Transverse colon (tissue), 4 donors: ENCODE measurements around the gene ADCY10. TPM values are rescaled to one million over a fixed set of nuclear protein-coding genes. Genes with fewer than 3 reads are reported as not detected.

ENCODE experiments used
- DNase-seq: peaks from one replicate; pipeline ENCODE4 v3.0.0-alpha.2; 2019
- H3K27ac ChIP-seq, 4 donors: fragments of 200-600 bp; sonication (generic); 2 replicates each; pipeline ENCODE4 v1.5.1; 2016 to 2018; ENCODE audit warnings: inconsistent platforms in 4 of 4
- H3K27me3 ChIP-seq: fragments of 200-600 bp; sonication (generic); 2 replicates; pipeline ENCODE4 v1.5.1; 2017; ENCODE audit warnings: inconsistent platforms
- H3K36me3 ChIP-seq, 4 donors: fragments of 200-600 bp; sonication (generic); 2 replicates each; pipeline ENCODE4 v1.5.1; 2017 to 2019; ENCODE audit warnings: inconsistent platforms in 4 of 4
- H3K4me1 ChIP-seq, 4 donors: fragments of 200-600 bp; sonication (generic); 2 replicates each; pipeline ENCODE4 v1.5.1; 2017 to 2020; ENCODE audit warnings: inconsistent platforms in 4 of 4
- H3K4me3 ChIP-seq, 4 donors: fragments of 200-600 bp; sonication (generic); 1 replicate in 1 of 4; 2 replicates in 3 of 4; pipeline versions ENCODE4 v1.5.1 to v1.6.1; 2017 to 2019; ENCODE audit warnings: inconsistent platforms in 4 of 4
- H3K9me3 ChIP-seq, 2 donors: fragments of 200-600 bp; sonication (generic); 2 replicates each; pipeline ENCODE4 v1.5.1; 2017 to 2019; ENCODE audit warnings: inconsistent platforms in 2 of 2
- CTCF ChIP-seq, 5 experiments: fragments of 200-600 bp in 3 of 5; fragments of 450-650 bp in 2 of 5; sonication (generic) in 3 of 5; IDR thresholded peaks; 1 replicate in 2 of 5; 2 replicates in 3 of 5; pipeline ENCODE4 v1.5.1; 2016 to 2017; ENCODE audit warnings: antibody characterized with exemption in 5 of 5, inconsistent platforms in 3 of 5, mild to moderate bottlenecking in 2 of 5, moderate library complexity in 1 of 5
- EP300 ChIP-seq: sonication (generic); formaldehyde crosslinking; IDR thresholded peaks from one replicate; pipeline ENCODE4 v1.6.1; 2017; ENCODE audit warnings: antibody characterized with exemption, low read depth
- POLR2A ChIP-seq: fragments of 450-650 bp; IDR thresholded peaks from one replicate; pipeline ENCODE4 v1.6.1; 2016; ENCODE audit warnings: antibody characterized with exemption, mild to moderate bottlenecking, moderate library complexity
- POLR2AphosphoS5 ChIP-seq, 3 donors: sonication (generic); formaldehyde crosslinking; IDR thresholded peaks; one replicate each; pipeline ENCODE4 v1.6.1; 2016; ENCODE audit warnings: antibody characterized with exemption in 3 of 3
- WGBS, 2 donors: methylation state at CpG; one replicate each; pipeline ENCODE4 v1.1.5; 2018; ENCODE audit warnings: low coverage in 1 of 2; 5-methylcytosine and 5-hydroxymethylcytosine counted together
- in situ Hi-C, 4 donors: fragments of 200-750 bp; cut with MboI; loops; one replicate each; pipeline versions ENCODE4 v1.15.0 to v1.15.1; 2017; ENCODE audit warnings: low sequenced_read_pairs in 3 of 4, low pct_ligation_motif_present in 1 of 4, low pct_unique_long_range_greater_than_20kb in 1 of 4
- intact Hi-C: fragments of 100-400 bp; cut with DNase I; formaldehyde crosslinking; loops from one replicate; pipeline ENCODE4 v1.15.1; 2023; ENCODE audit warnings: low total_unique reads
- total RNA-seq, 4 donors: library from RNA; depleted of rRNA; stranded (reverse); fragments of >200 nt; gene quantifications; one replicate each; pipeline ENCODE4 v1.1.0, GENCODE V29; 2016

The ADCY10 gene
- total RNA-seq, 4 donors from 2014 or later, result 0.27 to 3.7 TPM; not detected in 2

GRCh38 chr1:167881786-167882185 lies 32.1 kb downstream of the ADCY10 start:
- Histone ChIP-seq H3K27ac (no peak overlapping the region), H3K36me3 (no peaks in the 10 kb centered on the region), H3K4me1 (no peaks in the 10 kb centered on the region), H3K27me3 (no peaks in the 10 kb centered on the region), H3K4me3 (no peak overlapping the region), H3K9me3 (no peaks in the 10 kb centered on the region)
- intact Hi-C loops, result no loop called here
- no peak for DNase-seq
- 84 to 95% methylated on average over 3 of the region's 3 CpGs for WGBS, 2 donors
- no peak for TF ChIP-seq POLR2AphosphoS5 (IDR thresholded peaks at IDR 0.05)
- TF ChIP-seq CTCF (IDR thresholded peaks at IDR 0.05), result no peak
- no peak for TF ChIP-seq EP300
- no peak for TF ChIP-seq POLR2A
- in situ Hi-C loops, result no loop called here

- H3K27me3 ChIP-seq, result no peaks in the 10 kb centered on the region
- DNase-seq, result no peak
- H3K9me3 ChIP-seq, result no peaks in the 10 kb centered on the region
- no peak overlapping the region for H3K27ac ChIP-seq
- H3K4me1 ChIP-seq, result no peaks in the 10 kb centered on the region
- no peaks in the 10 kb centered on the region for H3K36me3 ChIP-seq
- intact Hi-C loops, result no loop called here
- TF ChIP-seq POLR2AphosphoS5 (IDR thresholded peaks at IDR 0.05) (no peak), POLR2A (no peak), CTCF (IDR thresholded peaks at IDR 0.05) (no peak), EP300 (no peak)
- in situ Hi-C loops, result no loop called here
- no peak overlapping the region for H3K4me3 ChIP-seq
Observed at GRCh38 chr1:167881069-167881468, 32.9 kb downstream of the ADCY10 start.

- Histone ChIP-seq H3K4me1 (no peaks in the 10 kb centered on the region), H3K4me3 (no peak overlapping the region), H3K27me3 (no peaks in the 10 kb centered on the region), H3K27ac (no peak overlapping the region), H3K9me3 (no peaks in the 10 kb centered on the region), H3K36me3 (no peaks in the 10 kb centered on the region)
- in situ Hi-C loops (no loop called here), intact Hi-C loops (no loop called here)
- WGBS, 2 donors, result 92% methylated on average over 3 of the region's 3 CpGs; no CpG with 5 or more reads in 1 of the 2 donors
- no peak for TF ChIP-seq POLR2AphosphoS5 (IDR thresholded peaks at IDR 0.05)
- TF ChIP-seq EP300, result no peak
- TF ChIP-seq CTCF (IDR thresholded peaks at IDR 0.05), result no peak
- no peak for TF ChIP-seq POLR2A
- DNase-seq, result no peak
Observed at GRCh38 chr1:167880580-167881021, 33.3 kb downstream of the ADCY10 start.

- Histone ChIP-seq H3K4me3 (no peak overlapping the region), H3K9me3 (no peaks in the 10 kb centered on the region), H3K4me1 (no peaks in the 10 kb centered on the region), H3K27me3 (no peaks in the 10 kb centered on the region), H3K36me3 (no peaks in the 10 kb centered on the region), H3K27ac (no peak overlapping the region)
- in situ Hi-C loops, result no loop called here
- intact Hi-C loops, result no loop called here
- WGBS, 2 donors, result 71 to 88% methylated on average over 1 of the region's 1 CpG
- DNase-seq, result no peak
- TF ChIP-seq CTCF (IDR thresholded peaks at IDR 0.05), result no peak
- no peak for TF ChIP-seq POLR2AphosphoS5 (IDR thresholded peaks at IDR 0.05)
- no peak for TF ChIP-seq EP300
- no peak for TF ChIP-seq POLR2A
Observed at GRCh38 chr1:167879508-167879907, 34.4 kb downstream of the ADCY10 start.
